Skeletal muscle satellite cell (primary cell): ENCODE measurements around the gene MCC.

Experiments used
- H3K27me3 ChIP-seq: 2 replicates; pipeline ENCODE4 v1.7.0; 2013; ENCODE audit warnings: low read length; ENCODE audit not compliant: control insufficient read depth, insufficient read depth
- H3K36me3 ChIP-seq: 2 replicates; pipeline ENCODE4 v1.7.0; 2013; ENCODE audit warnings: mild to moderate bottlenecking, control low read depth, low read length; ENCODE audit not compliant: insufficient read depth
- H3K4me1 ChIP-seq: 2 replicates; pipeline ENCODE4 v1.7.0; 2013; ENCODE audit warnings: low read length; ENCODE audit not compliant: control insufficient read depth, insufficient read depth
- H3K4me2 ChIP-seq: 2 replicates; pipeline ENCODE4 v1.7.0; 2013; ENCODE audit warnings: mild to moderate bottlenecking, low read length
- H3K4me3 ChIP-seq: 2 replicates; pipeline ENCODE4 v1.7.0; 2013; ENCODE audit warnings: low read length
- H3K9ac ChIP-seq: 2 replicates; pipeline ENCODE4 v1.7.0; 2013; ENCODE audit warnings: mild to moderate bottlenecking, low read depth, low read length, moderate library complexity
- H3K9me3 ChIP-seq: replicated peaks from 2 replicates; pipeline ENCODE4 v1.7.0; 2013; ENCODE audit warnings: mild to moderate bottlenecking, control low read depth, low read length

The MCC gene

DNA sequence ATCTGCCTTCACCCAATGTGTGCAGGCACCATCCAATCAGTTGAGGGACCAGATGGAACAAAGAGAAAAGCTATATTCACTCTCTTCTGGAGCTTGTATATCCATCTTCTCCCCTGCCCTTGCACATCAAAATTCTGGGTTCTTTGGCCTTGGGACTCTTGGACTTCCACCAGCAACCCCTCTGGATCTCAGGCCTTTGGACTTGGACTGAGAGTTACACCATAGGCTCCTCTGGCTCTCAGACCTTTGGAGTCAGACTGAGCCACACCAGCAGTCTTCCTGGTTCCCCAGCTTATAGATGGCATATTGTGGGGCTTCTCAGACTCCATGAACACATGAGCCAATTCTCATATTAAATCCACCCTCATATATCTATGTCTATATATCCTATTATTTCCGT lies 126.6 kb downstream of the MCC start:
- Histone ChIP-seq H3K4me1 (no peaks in the 10 kb centered on the region), H3K36me3 (no peaks in the 10 kb centered on the region), H3K9me3 (no peaks in the 10 kb centered on the region), H3K9ac (no peak overlapping the region), H3K4me3 (no peak overlapping the region), H3K4me2 (no peak overlapping the region), H3K27me3 (no peaks in the 10 kb centered on the region)

DNA sequence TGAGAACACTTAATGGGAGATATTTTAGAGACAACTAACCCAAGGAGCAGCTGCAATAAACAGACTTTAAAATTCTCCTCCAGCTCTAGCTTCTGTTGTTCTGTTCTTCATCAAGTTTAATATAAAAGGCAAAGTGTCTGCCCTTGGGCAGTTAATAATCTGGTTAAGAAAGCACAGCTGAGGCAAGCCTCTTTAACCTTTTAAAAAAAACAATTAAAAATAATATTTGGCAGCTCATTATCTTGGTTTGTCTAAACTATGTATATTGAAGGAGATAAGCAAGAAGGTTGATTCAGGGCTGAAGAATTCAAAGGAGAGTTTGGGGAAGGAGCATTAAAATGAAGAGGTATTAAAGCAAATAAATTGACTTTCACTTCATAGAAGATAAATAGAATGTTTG lies 128.8 kb downstream of the MCC start:
- Histone ChIP-seq H3K4me2 (no peak overlapping the region), H3K27me3 (no peaks in the 10 kb centered on the region), H3K36me3 (no peaks in the 10 kb centered on the region), H3K4me1 (no peaks in the 10 kb centered on the region), H3K9ac (no peak overlapping the region), H3K4me3 (no peak overlapping the region), H3K9me3 (no peaks in the 10 kb centered on the region)

DNA sequence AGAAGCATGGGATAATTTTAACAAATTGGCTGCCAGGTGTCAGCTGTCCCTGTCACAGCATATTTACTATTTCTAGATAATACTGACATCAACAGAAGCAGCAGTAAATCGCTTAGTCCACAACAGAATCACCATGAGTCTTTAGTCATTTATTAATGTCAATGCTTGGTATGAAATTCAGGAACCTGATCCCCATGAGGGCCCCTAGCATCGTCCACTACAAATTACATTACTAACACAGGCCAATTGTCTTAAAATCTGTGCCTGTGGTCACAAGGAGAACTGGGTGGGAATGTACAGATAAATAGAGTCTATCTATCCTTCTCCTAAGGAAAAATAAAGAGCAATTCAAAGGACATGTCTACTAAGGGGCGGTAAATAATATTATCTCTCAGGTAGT lies 129.6 kb downstream of the MCC start:
- H3K36me3 ChIP-seq: no peaks in the 10 kb centered on the region
- no peak overlapping the region for H3K4me2 ChIP-seq
- H3K27me3 ChIP-seq: no peaks in the 10 kb centered on the region

DNA sequence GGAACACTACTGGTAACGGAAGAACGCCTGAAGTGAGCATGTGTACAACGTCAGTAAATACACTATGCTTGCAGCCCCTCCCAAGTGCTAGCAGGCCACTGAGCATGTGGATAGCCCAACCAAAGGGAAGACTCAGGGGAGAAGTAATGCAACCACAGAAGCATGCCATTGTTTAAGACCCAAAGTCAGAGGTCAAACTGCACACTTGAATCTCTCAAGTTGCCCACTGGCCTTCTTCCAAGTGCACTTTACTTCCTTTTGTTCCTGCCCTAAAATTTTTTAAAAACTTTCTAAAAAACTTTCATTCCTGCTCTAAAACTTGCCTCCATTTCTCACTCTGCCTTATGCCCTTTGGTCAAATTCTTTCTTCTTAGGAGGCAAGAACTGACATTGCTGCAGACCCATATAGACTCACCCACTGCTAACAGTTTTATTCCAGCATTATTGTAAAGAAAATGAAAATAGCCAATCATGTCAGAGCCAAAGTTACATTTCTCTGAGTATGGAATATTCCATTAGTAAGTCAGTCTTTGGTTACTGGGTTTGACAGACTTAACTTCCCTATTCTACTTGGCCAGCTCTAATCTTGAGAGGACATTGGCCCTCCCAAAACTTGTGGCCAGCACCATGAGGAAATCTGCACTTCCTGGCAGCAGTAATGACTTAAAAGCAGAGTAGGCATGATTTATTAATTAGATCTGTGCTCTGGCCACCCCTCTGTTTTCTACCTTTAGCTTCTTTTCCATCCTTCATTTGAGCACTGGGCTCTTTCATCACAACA lies 130.4 kb downstream of the MCC start:
- no peak overlapping the region for H3K4me2 ChIP-seq
- H3K4me3 ChIP-seq: no peak overlapping the region
- no peaks in the 10 kb centered on the region for H3K27me3 ChIP-seq
- H3K9me3 ChIP-seq: no peaks in the 10 kb centered on the region
- no peaks in the 10 kb centered on the region for H3K4me1 ChIP-seq
- no peaks in the 10 kb centered on the region for H3K36me3 ChIP-seq
- H3K9ac ChIP-seq: no peak overlapping the region

More for the DNA sequence above, 129.6 kb downstream of the MCC start:
- H3K4me1 ChIP-seq: no peaks in the 10 kb centered on the region
- no peaks in the 10 kb centered on the region for H3K9me3 ChIP-seq
- no peak overlapping the region for H3K4me3 ChIP-seq
- H3K9ac ChIP-seq: no peak overlapping the region

DNA sequence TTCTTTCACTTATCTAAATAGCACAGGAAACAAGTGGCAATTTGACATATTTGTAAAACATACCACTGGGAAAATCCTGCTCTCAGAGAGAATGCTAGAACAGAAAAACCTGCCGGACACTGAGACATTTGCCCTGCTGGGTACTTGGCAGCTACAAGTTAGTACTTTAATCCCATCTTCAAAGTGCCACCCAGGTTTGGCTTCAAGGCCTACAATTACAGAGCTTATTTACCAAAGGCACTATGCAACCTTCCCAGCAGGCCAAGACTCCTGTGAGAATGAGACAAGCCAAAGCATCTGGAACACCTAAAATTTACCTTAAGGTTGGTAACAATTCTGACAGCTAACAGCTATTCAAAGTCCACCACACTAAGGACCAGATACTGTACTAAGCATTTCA lies 131.8 kb downstream of the MCC start:
- H3K27me3 ChIP-seq: no peaks in the 10 kb centered on the region
- H3K36me3 ChIP-seq: no peaks in the 10 kb centered on the region
- H3K4me2 ChIP-seq: no peak overlapping the region
- no peak overlapping the region for H3K9ac ChIP-seq
- no peaks in the 10 kb centered on the region for H3K4me1 ChIP-seq
- no peaks in the 10 kb centered on the region for H3K9me3 ChIP-seq
- H3K4me3 ChIP-seq: no peak overlapping the region

DNA sequence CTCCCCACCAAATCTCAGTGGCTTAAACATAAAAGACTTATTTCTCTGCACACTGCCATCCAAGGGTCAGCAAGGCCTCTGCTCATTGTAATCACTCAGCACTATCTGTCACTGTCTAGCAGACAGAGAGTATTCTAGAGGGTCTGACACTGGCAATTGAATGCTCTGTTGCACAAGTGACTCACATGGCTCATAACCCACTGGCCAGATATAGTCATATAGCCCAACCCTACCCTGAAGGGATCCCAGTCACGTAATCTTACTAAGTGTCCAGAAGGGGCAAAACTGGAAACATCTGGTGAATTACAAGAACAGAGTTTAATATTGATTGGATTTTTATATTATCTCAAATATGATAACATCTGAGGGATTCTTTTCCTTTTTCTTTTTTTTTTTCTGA lies 134.2 kb downstream of the MCC start:
- H3K27me3 ChIP-seq: no peaks in the 10 kb centered on the region
- H3K9me3 ChIP-seq: no peaks in the 10 kb centered on the region
- H3K4me1 ChIP-seq: no peaks in the 10 kb centered on the region
- no peak overlapping the region for H3K4me3 ChIP-seq
- H3K4me2 ChIP-seq: no peak overlapping the region
- no peaks in the 10 kb centered on the region for H3K36me3 ChIP-seq
- H3K9ac ChIP-seq: no peak overlapping the region

DNA sequence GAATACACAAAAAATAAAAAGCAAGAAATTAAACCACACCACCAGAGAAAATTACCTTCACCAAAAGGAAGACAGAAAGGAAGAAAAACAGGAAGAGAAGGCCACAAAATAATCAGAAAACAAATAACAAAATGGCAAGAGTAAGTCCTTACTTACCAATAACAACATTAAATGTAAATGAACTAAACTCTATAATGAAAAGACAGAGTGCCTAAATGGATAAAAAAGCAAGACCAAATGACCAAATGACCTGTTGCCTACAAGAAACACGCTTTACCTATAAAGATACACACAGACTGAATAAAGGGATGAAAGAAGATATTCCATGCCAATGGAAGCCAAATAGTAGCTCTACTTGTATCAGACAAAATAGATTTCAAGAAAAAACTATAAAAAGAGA lies 140.7 kb downstream of the MCC start:
- H3K9ac ChIP-seq: no peak overlapping the region
- H3K27me3 ChIP-seq: no peaks in the 10 kb centered on the region
- no peaks in the 10 kb centered on the region for H3K9me3 ChIP-seq
- H3K4me3 ChIP-seq: no peak overlapping the region
- no peaks in the 10 kb centered on the region for H3K36me3 ChIP-seq
- no peak overlapping the region for H3K4me2 ChIP-seq
- no peaks in the 10 kb centered on the region for H3K4me1 ChIP-seq

DNA sequence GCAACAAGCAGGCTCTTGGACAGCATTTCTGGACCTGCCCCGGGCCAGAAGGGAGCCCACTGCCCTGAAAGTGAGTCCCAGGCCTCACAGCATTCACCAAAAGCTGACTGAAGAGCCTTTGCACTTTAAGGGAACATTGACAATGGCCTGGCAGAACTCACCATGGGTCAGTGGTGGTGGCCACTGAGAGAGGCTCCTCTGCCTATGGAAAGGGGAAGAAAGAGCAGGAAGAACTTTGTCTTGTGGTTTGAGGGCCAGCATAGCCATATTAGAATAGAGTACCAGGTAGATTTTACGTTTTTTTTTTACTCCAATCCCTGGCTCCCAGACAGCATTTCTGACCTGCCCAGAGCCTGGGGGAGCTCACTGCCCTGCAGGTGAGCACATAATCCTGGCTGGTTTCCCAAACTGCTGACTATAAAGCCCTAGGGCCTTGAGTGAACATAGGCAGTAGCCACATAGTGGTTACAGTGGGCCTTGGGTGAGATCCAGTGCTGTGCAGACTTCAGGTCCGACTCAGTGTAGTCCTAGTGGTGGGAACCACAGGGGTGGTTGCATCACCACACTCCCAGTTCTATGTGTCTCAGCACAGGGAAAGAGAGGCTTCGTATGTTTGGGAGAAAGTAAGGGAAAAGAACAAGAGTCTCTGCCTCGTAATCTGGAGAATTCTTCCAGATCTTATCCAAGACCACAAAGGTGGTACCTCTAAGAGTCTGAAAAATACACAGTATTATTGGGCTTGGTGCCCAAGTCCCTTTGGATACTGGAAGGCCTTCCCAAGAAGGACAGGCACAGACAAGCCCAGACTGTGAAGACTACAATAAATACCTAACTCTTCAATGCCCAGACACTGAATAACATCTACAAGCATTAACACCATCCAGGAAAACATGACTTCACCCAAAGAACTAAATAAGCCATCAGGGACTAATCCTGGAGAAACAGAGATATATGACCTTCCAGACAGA lies 143.0 kb downstream of the MCC start:
- Histone ChIP-seq H3K9me3 (no peaks in the 10 kb centered on the region), H3K9ac (no peak overlapping the region), H3K27me3 (no peaks in the 10 kb centered on the region), H3K4me1 (no peaks in the 10 kb centered on the region), H3K36me3 (no peaks in the 10 kb centered on the region), H3K4me2 (no peak overlapping the region), H3K4me3 (no peak overlapping the region)

DNA sequence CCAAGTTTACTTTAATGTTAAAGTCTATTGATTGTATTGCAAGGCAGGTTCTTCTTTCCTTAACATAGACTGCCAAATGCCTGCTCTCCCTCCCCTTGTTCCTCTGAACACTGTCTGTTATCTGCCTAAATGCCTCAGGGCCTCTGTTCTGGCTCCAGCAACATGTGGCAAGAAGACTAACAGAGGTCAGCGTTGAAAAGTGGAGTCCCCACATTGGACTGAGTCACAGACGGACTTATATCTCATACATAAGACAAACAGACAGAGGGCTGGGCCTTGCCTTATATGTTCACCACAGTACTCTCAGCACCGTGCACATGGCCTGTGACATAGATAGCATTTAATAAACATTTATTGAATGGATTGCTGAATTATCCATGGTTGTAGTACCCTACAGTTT lies 144.9 kb downstream of the MCC start:
- Histone ChIP-seq H3K36me3 (no peaks in the 10 kb centered on the region), H3K27me3 (no peaks in the 10 kb centered on the region), H3K4me2 (no peak overlapping the region), H3K4me1 (peaks cover 10% of the 10 kb centered on the region), H3K9me3 (no peaks in the 10 kb centered on the region), H3K9ac (no peak overlapping the region), H3K4me3 (no peak overlapping the region)

DNA sequence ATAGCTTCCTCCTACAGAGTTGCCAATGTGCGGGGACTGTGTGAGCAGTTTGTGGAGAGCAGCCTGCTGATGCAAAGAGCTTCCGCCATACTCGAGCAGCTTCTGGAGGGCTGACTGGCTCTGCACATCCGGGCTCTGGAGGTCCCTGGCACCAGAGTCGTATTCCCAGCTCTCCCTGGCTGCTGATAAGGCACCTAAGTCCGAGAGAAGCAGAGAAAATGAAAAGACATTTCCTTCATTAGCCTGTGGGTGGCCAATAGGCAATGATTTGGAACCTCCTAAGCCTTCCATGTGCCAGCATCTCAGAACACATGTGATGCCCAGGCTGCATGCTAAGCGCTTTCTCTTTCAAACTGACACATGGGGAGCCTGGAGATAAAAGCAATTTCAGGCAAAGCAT lies 147.7 kb downstream of the MCC start:
- Histone ChIP-seq H3K9me3 (no peaks in the 10 kb centered on the region), H3K9ac (no peak overlapping the region), H3K4me2 (peak overlapping the region; percentile 8), H3K4me1 (peaks cover 33% of the 10 kb centered on the region), H3K4me3 (no peak overlapping the region), H3K36me3 (no peaks in the 10 kb centered on the region), H3K27me3 (no peaks in the 10 kb centered on the region)

DNA sequence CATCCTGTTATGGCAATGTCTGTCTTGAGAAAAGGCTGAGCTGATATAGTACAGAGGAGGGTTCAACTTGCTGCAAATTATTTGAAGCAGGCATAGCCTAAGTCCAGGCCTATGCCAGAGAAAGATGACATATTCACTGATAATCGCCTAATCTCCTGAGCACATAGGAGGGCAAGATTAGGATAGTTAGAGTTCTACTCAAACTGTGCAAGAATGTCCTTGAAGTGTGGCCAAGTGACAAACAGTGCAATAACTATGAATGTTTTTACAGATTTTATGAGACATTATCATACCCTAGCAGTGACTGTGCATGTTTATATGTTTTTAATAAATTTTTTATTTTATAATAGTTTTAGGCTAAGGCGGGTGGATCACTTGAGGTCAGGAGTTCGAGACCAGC lies 149.6 kb downstream of the MCC start:
- H3K4me2 ChIP-seq: peak overlapping the region; percentile 2
- no peaks in the 10 kb centered on the region for H3K9me3 ChIP-seq
- no peaks in the 10 kb centered on the region for H3K27me3 ChIP-seq
- peak overlapping the region; percentile 64 for H3K9ac ChIP-seq
- peaks cover 33% of the 10 kb centered on the region for H3K4me1 ChIP-seq
- H3K36me3 ChIP-seq: no peaks in the 10 kb centered on the region
- H3K4me3 ChIP-seq: no peak overlapping the region
